Measurements from ENCODE around the gene ADCY4.

Gene ADCY4

DNA sequence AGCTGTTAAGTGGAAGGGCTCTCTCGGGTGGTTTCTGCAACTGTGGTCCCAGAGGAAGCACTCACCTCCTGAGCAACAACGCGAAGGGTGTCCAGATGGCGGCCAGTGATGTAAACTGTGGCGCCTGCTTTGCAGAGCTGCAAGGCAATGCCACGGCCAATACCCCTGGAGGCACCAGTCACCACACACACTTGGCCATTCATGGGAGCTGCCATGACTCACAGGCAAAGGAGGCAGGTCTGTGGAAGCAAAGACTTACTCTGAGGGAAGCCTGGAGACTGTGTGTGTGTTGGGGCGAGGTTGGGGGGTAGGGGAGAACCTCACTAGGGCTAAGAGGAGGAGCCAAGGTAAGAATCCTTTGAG is 36.0 kb downstream of the ADCY4 start:
- DNase-seq (ENCODE audit: low read depth in 3 of 3): no peak

DNA sequence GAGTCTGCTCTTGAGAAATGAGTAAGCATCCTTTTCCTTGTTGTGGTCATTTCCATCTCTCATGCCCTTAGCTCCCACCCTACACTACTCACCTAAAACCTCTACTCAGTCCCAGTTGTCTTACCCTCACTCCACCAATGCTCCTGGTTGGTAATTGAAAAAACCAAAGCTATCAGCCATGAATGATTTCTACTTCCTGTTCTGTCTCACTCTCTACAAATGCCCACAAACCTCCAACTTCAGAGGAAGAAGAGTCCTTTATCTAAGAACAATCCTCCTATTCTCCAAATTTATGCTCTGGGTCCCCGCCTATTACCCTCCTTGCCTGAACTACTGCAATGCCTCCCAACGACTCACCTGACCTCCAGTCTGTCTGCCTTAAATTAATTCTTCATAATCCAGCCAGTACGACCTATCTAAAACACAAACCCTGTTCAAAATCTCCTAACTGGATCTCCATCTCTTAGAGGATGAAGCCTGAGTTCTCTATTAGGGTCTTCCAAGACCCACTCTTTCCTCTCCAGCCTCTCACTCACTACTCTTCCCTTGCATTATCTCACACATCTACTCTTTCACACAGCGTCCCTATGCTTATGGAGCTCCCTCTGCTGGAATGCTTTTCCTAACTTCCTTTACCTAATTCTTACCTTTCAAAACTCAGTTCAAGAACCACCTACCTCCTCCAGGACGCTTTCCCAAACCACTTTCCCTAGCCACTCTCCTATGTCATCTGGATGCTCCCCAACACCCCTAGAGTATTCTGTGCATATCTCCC is 37.5 kb downstream of the ADCY4 start:
- no peak for DNase-seq (ENCODE audit: low read depth in 3 of 3)

DNA sequence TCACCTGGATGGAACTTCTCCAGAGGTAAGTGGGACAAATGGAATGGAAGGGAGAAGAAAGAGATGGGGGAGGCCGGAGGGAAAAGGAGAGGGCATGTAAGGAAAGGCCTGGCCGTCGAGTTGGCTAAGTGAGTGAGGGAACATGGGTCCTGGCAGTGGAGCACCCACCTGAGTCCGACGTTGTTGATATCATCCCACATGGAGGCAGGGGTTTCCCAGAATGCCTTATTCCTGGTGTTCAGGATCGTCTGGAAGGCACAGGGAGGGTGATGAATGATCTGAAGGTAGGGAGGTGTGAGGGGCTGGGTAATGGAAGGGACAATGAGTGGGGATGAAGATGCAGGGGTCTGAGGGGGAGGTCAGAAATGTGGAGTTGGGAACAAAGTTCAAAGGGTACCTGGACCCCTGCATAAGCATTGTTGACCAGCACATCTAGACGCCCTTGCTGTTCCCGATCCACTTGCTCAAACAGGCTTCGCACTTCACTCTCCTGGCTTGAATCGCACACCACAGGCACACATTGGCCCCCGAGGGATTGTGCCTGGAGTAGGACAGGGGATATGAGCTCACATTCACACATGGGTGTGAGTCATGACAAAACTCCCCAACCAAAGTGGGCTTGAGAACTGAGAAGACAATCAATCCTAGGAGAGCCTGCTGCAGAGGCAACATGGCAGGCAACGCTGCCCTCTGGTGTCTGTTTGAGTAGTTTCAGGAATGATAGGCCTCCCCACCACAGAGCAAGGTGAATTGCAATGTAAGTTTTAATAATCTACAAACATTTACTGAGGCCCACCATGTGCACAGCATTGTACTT is 38.3 kb downstream of the ADCY4 start:
- DNase-seq (ENCODE audit: low read depth in 3 of 3): peak; percentile 57 to 65 (median 61)

DNA sequence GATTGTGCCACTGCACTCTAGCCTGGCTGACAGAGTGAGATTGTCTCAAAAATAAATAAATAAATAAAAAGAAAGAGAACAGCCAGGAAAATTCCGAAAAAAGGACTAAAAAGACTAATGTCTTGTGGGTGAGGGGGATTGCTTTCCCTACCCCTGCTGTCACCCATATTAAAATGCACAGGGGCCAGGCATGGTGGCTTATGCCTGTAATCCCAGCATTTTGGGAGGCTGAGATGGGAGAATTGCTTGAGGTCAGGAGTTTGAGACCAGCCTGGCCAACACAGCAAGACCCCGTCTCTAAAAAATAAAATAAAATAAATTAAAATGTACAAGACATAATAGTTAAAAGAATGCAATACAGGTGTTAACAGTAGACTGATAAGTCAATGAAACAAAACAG is 41.3 kb downstream of the ADCY4 start:
- DNase-seq (ENCODE audit: low read depth in 3 of 3): no peak

DNA sequence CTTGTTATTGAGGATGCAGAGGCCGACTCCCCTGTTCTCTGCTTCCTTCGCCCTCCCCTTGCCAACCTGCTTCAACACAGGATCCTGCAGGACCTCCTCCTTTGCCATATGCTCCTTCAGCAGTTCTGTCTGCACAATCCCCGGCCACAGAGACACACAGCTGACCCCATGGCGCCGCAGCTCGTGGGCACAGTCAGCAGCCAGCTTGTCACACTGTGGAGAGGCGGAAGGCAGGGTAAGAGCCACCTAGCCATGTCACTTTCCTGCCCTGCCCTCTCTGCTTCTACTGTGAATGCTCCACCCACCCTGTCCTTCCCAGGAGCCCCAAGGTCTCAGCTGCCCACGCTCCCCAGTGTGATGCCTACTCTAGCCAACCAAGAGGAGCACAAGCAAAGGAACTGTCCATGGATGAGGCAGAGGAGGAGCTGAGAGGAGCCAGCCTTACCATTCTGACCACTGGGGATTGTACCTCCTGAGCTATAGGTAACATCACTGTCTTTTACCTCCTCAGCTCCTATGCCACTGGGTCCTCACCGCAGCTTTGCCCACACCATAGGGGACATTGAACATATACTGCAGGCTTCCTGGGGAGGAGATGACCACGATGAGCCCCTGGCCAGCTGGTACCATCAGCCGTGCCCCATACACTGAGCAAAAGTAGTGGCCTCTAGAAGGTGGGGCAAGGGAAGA is 42.6 kb downstream of the ADCY4 start:
- no peak for DNase-seq (ENCODE audit: low read depth in 3 of 3)

DNA sequence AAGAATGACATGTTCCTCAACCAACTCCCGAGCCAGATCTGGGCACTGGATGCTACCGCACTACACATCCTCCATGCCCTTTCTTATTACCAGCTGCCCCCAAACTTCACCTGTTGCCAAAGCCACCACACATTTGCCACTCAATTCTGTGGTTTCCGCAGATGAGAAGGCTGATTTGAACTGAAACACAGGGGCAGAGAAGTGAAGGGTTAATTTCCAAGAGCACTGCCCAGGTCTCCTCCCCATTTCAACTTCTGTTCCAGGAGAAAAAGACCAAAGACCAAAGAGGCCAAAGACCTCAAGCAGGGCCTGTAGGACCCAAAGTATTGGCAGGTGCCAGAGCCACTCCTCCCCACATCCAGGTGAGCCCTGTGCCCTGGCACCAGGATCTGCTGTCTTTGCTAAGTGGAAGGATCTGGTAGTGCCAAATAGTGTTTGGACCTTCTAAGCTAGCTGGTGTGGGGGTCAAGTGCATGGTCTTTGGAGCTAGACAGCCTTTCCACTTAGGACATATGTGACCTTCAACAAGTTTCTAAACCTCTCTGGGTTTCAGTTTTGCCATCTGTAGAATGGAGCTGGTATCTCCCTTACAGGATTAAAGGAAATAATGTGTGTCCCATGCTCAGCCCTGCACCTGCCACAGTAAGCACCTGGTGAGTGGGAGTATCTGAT is 43.3 kb downstream of the ADCY4 start:
- no peak for DNase-seq (ENCODE audit: low read depth in 3 of 3)

DNA sequence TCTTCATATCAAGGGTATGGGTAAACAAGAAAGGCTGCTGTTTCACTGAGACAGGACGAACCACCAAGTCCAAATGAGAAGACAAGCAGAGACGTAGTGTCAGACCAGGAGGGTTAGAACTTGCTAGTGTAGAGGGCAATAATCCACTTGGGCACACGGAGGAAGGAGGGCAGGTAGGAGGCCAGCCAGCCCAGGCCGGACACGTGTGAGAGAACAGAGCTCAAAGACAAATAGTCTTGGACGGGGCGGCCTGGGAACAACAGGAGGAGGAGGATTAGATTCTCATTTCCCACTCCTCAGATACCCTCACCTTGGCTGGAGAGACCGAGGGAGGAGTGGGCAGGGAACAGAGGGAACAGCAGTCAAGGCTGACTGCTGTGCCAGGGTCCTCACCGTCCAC is 44.1 kb downstream of the ADCY4 start:
- no peak for DNase-seq (ENCODE audit: low read depth in 3 of 3)

DNA sequence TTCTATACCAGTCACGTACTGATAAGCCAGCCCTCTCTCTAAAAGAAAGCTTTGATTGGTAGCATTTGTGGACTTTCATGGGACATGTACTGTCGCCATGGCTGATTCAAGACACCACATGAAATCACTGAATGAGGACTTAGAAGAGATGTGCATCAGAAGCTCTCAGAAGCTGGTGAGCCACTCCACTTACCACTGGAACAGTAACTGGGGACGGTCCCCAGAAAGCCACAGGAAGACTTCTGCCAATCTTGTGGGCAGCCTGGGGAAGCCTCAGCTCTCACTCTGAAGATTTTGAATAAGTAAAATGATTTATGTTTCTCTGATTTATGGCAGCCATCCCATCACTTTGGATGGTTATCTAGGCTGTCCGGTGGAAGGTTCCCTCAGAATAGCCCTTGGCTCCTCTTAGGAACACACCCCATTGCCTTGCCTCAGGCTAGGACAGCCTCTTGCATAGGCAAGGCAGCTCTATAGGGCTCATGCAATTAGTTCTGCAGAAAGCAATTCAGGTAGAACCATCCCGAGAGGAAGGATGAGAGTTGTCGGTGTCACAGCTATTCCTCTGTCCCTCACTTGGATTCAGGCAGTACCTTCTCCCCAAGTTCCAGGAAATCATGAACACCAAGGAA is 45.1 kb downstream of the ADCY4 start:
- DNase-seq (ENCODE audit: low read depth in 3 of 3): peak; percentile 46 to 76 (median 51)

DNA sequence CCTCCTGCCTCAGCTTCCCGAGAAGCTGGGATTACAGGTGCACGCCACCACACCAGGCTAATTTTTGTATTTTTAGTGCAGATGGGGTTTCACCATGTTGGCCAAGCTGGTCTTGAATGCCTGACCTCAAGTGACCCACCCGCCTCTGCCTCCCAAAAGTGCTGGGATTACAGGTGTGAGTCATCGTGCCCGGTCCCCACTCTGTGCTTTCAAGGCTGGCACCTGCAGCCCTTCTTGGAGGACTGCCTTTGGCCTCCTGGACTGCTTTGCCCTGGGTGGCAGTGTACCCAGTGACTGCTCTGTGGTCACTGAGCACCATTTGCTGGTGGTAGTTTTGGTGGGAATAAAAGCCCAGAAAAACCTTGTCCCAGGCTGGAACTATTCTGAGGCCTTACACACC is 47.9 kb downstream of the ADCY4 start:
- DNase-seq (ENCODE audit: low read depth in 3 of 3): no peak

DNA sequence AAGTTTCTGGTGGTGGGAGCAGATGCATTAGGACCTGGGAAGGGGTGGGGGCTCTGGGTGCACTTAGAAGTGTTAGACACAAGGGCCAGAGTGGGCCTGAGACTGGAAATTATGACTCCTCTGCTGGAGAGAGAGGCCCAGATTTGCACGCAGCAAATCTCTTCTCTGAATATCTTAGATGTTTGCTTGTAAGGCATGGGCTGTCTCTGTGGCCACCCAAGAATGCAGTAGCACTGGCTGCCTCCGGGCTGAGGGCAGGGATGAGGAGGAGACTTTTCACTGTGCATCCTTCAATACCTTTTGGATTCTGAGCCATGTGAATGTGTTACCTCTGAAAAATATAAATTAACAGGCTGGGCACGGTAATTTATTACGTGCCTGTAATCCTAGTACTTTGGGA is 49.5 kb downstream of the ADCY4 start:
- no peak for DNase-seq (ENCODE audit: low read depth in 3 of 3)

DNA sequence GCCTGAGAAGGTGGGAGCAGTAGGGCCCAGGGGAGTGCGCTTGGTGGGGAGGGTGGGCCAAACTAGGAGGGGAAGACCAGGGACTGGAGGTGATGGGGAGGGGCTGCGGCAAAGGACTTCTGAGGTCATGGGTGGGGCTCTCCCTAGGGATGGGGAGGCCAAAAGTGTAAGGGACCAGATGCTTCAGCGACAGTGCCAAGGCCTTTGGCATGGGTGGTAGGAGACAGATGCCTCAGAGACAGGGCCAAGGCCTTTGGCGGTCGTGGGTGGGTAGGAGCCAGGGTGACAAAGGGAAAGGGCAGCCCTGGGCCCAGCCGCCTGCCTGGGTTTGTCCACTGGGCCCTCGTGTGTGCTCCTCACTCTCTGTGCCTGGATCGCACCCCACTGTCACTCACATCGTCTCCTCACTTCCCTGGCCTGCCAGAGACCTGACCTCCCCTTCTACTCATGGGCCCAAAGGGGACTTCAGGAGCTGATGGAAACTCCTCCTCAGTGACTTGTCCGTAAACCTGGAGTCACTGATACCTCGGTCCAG is 50.3 kb downstream of the ADCY4 start:
- no peak for DNase-seq (ENCODE audit: low read depth in 3 of 3)

DNA sequence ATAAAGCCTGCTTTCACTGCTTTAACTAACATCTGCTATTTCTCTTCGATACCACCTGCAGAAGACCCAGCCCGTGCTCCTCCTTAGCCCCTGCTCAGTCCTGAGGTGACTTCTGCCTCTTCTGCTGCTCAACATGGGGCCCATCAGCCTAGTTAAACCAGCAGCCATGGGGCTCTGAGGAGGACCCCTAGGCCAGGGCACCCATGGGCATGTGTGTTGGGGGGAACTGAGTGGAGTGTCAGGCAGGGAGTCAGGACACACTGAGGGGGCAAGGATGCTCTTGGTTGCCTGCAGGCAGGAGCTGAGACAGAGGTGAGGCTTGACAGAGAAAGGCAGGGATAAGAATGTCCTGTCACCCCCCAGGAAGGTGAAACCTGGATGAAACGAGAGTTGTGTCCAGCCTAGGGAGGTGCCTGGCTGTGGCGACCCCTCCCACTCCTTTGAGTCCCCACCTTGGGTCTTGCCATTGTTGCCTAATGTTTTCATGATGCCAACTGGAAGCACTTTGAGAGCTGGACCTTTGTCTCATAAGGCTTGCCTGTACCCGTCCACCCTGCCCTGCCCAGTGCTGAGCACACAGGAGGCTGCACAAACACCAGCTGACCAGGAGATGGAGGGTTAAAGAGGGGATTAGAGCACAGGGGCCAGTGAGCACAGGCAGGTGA is 50.9 kb downstream of the ADCY4 start:
- no peak for DNase-seq (ENCODE audit: low read depth in 3 of 3)

DNA sequence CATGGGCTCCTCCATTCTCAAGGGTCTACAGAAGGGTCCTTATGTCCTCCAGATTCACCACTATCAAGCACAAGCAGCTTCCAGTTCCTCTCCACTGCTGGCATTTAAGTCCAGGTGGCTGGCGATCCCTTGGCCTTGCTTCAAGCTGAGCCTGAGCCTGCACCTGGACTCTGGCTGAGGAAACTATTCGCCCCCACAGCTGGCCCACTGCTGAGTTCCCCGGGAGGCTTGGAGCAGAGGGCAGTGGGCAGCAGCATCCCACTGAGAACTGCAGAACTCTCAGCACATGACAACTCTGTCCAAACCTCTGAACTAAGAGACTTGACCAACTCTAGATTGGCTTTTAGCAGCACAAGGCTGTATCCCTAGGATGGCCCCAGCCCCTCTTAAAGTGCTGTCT is 52.1 kb downstream of the ADCY4 start:
- no peak for DNase-seq (ENCODE audit: low read depth in 3 of 3)

DNA sequence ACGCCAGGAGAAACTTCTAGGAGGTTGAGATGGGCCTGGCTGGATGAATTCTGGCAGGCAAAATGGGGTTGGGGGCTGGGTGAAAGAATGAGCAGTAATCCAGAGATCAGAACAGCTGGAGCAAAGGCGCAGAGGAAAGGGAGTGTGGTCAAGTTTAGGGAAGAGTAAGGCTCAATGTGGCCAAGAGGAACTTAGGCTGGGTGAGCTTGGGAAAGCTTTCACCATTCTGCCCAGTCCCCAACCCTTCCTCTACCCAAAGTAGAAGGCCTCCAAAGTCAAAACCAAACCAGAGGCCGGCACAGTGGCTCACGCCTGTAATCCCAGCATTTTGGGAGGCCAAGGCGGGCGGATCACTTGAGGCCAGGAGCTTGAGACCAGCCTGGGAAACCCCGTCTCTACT is 53.2 kb downstream of the ADCY4 start:
- DNase-seq (ENCODE audit: low read depth in 3 of 3): no peak

DNA sequence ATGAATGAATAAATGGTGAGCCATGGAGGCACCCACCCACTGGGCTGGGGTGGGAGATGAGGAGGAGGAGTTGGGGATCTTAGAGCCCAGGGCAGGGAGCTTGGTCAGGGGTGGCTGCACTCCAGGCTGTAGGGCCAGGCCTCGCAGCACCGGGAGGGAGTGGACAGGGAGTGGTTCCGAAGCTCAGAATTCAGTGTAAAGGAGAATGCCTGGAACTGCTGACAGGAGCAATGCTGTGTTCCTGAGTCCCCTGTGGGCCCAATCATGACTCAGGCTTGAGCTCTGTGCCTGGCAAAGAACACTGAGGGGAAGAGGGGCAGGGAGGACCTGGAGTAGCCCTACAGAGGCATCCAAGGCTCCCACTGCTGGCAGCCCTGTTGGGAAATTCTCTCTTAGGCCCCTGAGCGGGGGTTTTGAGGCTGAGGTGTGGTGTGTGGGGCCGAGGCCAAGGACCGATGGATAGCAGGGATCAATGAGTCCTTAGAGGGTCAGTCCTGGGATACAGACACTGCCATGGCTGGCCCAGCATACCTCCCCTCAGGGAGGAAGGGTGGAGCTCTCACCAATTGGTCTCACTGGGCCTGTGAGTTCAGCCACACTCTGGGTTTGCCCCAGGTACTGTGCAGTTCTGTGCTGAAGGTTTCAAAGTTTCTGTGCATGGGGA is 53.9 kb downstream of the ADCY4 start:
- no peak for DNase-seq (ENCODE audit: low read depth in 3 of 3)

DNA sequence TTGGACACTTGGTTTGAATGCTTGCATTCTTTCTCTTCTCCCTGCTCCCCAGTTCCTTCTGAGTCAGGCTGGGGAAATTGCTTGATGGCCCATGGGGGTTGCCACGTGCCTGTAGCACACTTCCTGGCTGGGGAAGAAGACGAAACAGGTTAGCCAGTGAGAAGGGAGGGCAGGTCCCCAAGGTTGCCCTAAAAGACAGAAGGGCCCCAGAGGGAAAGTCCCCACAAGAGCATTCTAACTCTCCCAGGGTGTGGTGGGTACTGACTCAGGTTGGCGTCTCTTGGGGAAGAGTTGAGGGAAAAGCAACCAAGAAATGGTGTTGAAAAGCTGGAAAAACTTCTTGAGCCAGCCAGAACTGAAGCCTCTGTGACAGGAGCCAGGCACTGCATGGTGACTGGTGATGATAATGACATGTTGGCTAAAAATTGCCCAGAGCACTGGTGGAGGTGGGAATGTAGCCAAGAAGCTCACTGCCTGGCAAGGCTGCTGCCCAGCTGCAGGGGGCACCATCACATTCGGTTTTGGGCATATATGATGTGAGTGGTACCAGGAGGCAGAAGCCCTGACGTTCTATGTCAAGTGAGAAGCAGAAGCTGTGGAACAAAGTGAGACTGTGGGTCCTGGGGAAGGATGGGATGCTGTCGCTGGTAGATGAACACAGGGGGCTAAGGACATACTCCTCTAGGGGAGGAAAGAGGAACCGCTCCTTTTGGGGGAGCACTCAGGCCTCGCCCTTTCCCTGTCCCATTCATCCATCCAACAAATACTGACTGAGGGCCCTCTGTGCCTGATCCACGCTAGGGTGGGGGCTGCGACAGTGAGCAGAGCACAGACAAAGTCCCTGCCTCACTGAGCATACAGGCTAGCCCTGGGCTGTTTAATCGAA is 55.3 kb downstream of the ADCY4 start:
- peak; percentile 24 to 43 (median 35) for DNase-seq (ENCODE audit: low read depth in 3 of 3)

DNA sequence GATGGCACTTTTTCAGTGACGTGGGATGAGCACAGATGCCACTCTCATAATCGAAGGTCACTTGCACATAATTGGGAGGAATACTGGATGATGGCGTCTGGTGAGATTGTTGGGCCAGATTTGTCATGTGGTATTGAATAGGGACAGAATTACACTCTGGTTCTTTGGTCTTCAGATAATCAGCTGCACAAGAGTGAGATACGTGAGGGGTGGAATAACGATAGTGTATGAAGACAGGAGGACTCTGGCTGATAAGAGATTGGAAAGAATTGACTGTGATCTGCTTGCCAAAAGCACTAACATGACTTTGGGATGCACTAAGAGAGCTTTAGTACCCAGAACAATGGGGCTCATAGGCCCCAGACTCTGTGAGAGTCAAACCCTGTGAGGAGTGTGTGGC is 56.4 kb downstream of the ADCY4 start:
- DNase-seq (ENCODE audit: low read depth in 3 of 3): no peak

DNA sequence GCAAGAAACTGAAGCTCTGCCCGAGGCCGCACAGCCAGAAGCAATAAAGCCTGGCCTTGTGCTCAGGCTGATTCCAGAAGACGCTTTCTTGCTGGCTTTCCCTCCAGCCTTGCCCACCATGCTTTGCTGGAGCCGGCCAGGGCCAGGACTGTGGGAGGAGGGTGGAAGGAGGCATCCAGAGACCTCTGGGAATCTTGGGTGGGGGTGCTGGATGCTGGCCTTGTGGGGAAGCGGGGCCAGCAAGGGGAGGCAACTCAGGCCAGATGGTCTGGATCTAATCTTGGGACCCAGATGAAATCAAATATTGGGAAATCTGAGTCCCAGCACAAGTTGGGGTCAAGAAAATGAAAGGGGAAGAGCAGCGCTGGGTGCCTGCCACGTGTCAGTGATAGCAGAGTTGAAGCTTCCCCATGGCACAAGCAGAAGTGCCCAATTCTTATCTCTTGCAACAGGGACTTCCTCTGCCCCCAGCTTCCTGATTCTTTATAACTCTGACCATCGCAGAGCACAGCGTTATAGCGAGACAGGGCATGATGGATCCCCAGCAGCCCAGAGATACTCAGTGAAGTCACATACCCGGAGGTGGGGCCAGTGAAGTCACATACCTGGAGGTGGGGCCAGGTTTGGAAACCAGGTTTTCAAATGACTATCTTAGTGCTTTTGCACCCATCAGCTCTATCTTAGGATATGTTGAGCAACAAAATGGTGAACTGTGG is 57.1 kb downstream of the ADCY4 start:
- no peak for DNase-seq (ENCODE audit: low read depth in 3 of 3)

DNA sequence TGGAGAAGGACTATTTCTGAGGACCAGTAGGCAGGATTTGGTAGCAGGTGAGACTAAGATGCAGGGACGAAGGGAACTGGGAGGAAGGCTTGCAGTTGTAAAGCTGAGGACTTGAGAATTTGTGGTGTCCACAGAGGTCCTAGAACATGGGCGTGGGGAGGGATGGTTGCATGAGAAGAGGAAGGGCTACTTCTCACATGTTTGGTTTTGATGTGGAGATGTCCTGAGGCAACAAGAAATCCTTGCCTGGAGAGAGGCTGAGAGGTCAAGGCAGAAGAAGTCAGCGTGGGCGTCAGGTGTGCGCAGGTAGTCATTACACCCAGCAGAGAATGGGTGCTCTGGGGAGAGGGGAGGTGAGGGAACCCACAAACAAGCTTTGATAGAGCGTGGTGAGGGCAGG is 57.8 kb downstream of the ADCY4 start:
- DNase-seq (ENCODE audit: low read depth in 3 of 3): no peak

Data from stimulated activated CD4-positive, alpha-beta T cell treated with anti-CD3 and anti-CD28 coated beads, TNF-alpha, amount 100 ng/mL, for 48 hours (primary cell).